Lung (tissue), 12 donors: ENCODE data around the gene HOXA6. TPM values are rescaled to one million over a fixed set of nuclear protein-coding genes. Genes with fewer than 3 reads are reported as not detected.
A peak's percentile ranks its signal among the peaks of the same experiment; 100 is the strongest.

Source experiments
- ATAC-seq: fragments of 200-7000 bp; cut with Tn5 transposase; one replicate; pipeline ENCODE4 v1.9.1; 2020; ENCODE audit warnings: moderate number of reproducible peaks; ENCODE audit not compliant: insufficient read depth, low FRiP score
- DNase-seq, 3 donors: peaks; one replicate each; pipeline ENCODE4 v3.0.0-alpha.2; 2013 to 2017
- H3K27ac ChIP-seq, 2 donors: one replicate each; pipeline ENCODE4 v1.5.1; 2013; ENCODE audit warnings: mild to moderate bottlenecking in 2 of 2, moderate library complexity in 2 of 2, control low read depth in 1 of 2, inconsistent platforms in 1 of 2, low read depth in 1 of 2, low read length in 1 of 2
- H3K27me3 ChIP-seq, 3 donors: one replicate each; pipeline ENCODE4 v1.5.1; 2013; ENCODE audit warnings: low read length in 2 of 3; ENCODE audit not compliant: control insufficient read depth in 3 of 3, insufficient read depth in 3 of 3
- H3K36me3 ChIP-seq, 4 donors: one replicate each; pipeline ENCODE4 v1.5.1; 2013; ENCODE audit warnings: low read length in 4 of 4, mild to moderate bottlenecking in 1 of 4, moderate library complexity in 1 of 4; ENCODE audit not compliant: control insufficient read depth in 4 of 4, insufficient read depth in 4 of 4
- H3K4me1 ChIP-seq, 5 donors: one replicate each; pipeline ENCODE4 v1.5.1; 2013; ENCODE audit warnings: low read length in 5 of 5, mild to moderate bottlenecking in 2 of 5, moderate library complexity in 1 of 5; ENCODE audit not compliant: control insufficient read depth in 5 of 5, insufficient read depth in 5 of 5
- H3K4me3 ChIP-seq: one replicate; pipeline ENCODE4 v1.5.1; 2013; ENCODE audit warnings: mild to moderate bottlenecking, control low read depth, moderate library complexity
- H3K9ac ChIP-seq, 2 donors: one replicate each; pipeline ENCODE4 v1.5.1; 2013; ENCODE audit warnings: low read length in 2 of 2, control low read depth in 1 of 2; ENCODE audit not compliant: insufficient read depth in 1 of 2
- H3K9me3 ChIP-seq, 4 donors: one replicate each; pipeline ENCODE4 v1.5.1; 2013; ENCODE audit warnings: low read length in 3 of 4, mild to moderate bottlenecking in 1 of 4, moderate library complexity in 1 of 4; ENCODE audit not compliant: control insufficient read depth in 4 of 4, insufficient read depth in 3 of 4
- whole genome bisulfite sequencing, 2 donors: extraction: QIAGEN DNeasy Blood & Tissue Kit; methylation state at CpG; one replicate each; pipeline ENCODE4 v1.1.7; 2013; 5-methylcytosine and 5-hydroxymethylcytosine counted together
- polyA plus RNA-seq, 2 donors: library from polyadenylated mRNA; stranded (reverse); fragments of 200-250 nt; gene quantifications; one replicate each; pipeline ENCODE4 v1.2.1, GENCODE V29; 2013
- total RNA-seq, 2 donors: library from RNA; depleted of rRNA in 1 of 2; stranded (reverse); fragments of >200 nt in 1 of 2; gene quantifications; one replicate each; pipeline ENCODE4 v1.2.1, GENCODE V29; 2014 to 2021
- TF ChIP-seq, protein P1 (sequence below): IDR thresholded peaks from 2 replicates; pipeline ENCODE4 v1.5.1; 2012; ENCODE audit warnings: mild to moderate bottlenecking; ENCODE audit errors: control extremely low read depth, extremely low read depth
- donor health status: control.
- donor health status: control.
- donor health status: Bipolar disorder and iron deficiency.
- donor health status: healthy.
- donor health status: DM: yes; HTN: yes; CAD: no.

Gene HOXA6
- total and polyA plus RNA-seq, 4 donors, result 0.49 to 7.7 (median 2.8) TPM

DNA sequence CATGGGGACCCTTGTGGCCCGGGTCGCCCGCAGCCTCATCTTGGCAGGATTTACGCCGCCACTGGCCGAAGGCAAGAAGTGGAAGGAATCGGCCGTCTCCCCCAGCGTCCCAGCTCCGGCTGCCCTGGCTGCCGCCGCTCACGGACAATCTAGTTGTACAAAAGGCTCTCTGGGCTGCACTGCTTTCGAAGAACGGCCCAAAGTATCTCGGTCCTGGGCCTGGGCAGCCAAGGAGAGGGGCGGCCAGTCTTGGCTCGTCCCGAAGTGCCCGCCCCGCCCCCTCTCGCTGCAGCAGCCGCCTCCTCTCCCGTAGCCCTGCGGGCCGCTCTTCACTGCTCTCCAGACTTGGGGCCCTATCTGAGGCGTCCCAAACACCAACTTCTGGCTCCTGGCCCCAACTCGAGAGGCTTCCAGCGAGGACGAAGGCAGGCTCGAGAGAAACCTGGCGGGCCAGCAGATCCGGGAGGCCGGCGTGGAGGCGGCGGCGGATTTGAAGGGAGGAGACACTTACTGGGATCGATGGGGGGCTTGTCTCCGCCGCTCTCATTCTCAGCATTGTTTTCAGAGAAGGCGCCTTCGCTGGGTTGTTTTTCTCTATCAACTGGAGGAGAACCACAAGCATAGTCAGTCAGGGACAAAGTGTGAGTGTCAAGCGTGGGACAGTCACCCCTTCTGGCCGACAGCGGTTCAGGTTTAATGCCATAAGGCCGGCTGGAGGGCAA lies 17.0 kb upstream of the HOXA6 start:
- Histone ChIP-seq H3K27me3 (peaks cover 3 to 93% (median 81%) of the 10 kb centered on the region in 3 donors), H3K9me3 (peaks cover 0 to 1% (median 0%) of the 10 kb centered on the region in 4 donors), H3K27ac (no peak overlapping the region), H3K36me3 (no peaks in the 10 kb centered on the region), H3K4me1 (peaks cover 0 to 21% (median 5%) of the 10 kb centered on the region in 5 donors), H3K4me3 (peak overlapping the region; percentile 36), H3K9ac (no peak overlapping the region)
- WGBS, 2 donors, result 7 to 14% methylated on average over 47 of the region's 47 CpGs
- ATAC-seq (no peak), DNase-seq (peak in 2 of 3 donors; percentile 35 to 41)
- TF ChIP-seq, protein P1, sequence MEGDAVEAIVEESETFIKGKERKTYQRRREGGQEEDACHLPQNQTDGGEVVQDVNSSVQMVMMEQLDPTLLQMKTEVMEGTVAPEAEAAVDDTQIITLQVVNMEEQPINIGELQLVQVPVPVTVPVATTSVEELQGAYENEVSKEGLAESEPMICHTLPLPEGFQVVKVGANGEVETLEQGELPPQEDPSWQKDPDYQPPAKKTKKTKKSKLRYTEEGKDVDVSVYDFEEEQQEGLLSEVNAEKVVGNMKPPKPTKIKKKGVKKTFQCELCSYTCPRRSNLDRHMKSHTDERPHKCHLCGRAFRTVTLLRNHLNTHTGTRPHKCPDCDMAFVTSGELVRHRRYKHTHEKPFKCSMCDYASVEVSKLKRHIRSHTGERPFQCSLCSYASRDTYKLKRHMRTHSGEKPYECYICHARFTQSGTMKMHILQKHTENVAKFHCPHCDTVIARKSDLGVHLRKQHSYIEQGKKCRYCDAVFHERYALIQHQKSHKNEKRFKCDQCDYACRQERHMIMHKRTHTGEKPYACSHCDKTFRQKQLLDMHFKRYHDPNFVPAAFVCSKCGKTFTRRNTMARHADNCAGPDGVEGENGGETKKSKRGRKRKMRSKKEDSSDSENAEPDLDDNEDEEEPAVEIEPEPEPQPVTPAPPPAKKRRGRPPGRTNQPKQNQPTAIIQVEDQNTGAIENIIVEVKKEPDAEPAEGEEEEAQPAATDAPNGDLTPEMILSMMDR, result no peak

GRCh38 chr7:27164045-27164366 lies 16.4 kb upstream of the HOXA6 start:
- Histone ChIP-seq H3K9ac (no peak overlapping the region), H3K9me3 (peaks cover 0 to 1% (median 0%) of the 10 kb centered on the region in 4 donors), H3K27me3 (peaks cover 3 to 95% (median 80%) of the 10 kb centered on the region in 3 donors), H3K4me3 (no peak overlapping the region), H3K27ac (no peak overlapping the region), H3K4me1 (peaks cover 0 to 21% (median 3%) of the 10 kb centered on the region in 5 donors), H3K36me3 (no peaks in the 10 kb centered on the region)
- 30 to 40% methylated on average over 12 of the region's 12 CpGs for WGBS, 2 donors
- DNase-seq (no peak), ATAC-seq (no peak)
- TF ChIP-seq, protein P1, result no peak

DNA sequence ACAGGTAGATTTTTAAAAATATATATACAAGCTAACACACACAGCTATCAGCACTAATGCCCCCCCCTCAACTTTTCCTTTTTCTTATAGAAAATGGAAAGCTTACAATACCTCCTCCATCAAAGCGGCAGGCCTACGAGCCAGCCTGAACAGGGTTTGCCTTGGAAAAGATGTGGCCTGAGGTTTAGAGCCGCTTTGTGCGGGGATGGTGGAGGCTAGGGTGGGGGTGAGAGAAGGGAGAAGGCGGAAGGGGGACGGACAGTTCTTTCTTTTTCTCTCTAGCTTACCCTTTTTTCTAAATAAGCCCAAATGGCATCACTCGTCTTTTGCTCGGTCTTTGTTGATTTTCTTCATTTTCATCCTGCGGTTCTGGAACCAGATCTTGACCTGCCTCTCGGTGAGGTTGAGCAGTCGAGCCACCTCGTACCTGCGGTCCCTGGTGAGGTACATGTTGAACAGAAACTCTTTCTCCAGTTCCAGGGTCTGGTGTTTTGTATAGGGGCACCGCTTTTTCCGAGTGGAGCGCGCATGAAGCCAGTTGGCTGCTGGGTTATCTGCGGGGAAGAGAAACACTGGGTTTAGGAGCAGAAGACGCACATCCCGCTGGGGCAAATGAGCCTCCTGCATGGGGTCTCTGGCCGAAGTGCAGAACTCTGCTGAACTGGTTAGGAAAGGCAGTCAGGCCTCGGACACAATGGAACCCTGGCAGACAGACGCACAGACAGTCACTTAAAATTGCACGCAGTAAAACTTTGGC lies 15.9 kb upstream of the HOXA6 start:
- peak overlapping the region in 1 of 2 donors; percentile 42 for H3K9ac ChIP-seq
- DNase-seq (no peak), ATAC-seq (no peak)
- TF ChIP-seq, protein P1, result no peak
- H3K4me1 ChIP-seq, result peaks cover 0 to 21% (median 4%) of the 10 kb centered on the region in 5 donors
- 30 to 56% methylated on average over 24 of the region's 24 CpGs for WGBS, 2 donors
- no peak overlapping the region for H3K27ac ChIP-seq
- peaks cover 0 to 1% (median 0%) of the 10 kb centered on the region in 4 donors for H3K9me3 ChIP-seq
- H3K36me3 ChIP-seq, result no peaks in the 10 kb centered on the region
- no peak overlapping the region for H3K4me3 ChIP-seq
- peaks cover 3 to 95% (median 81%) of the 10 kb centered on the region in 3 donors for H3K27me3 ChIP-seq
